ENCODE data around the gene S100P.

DNA sequence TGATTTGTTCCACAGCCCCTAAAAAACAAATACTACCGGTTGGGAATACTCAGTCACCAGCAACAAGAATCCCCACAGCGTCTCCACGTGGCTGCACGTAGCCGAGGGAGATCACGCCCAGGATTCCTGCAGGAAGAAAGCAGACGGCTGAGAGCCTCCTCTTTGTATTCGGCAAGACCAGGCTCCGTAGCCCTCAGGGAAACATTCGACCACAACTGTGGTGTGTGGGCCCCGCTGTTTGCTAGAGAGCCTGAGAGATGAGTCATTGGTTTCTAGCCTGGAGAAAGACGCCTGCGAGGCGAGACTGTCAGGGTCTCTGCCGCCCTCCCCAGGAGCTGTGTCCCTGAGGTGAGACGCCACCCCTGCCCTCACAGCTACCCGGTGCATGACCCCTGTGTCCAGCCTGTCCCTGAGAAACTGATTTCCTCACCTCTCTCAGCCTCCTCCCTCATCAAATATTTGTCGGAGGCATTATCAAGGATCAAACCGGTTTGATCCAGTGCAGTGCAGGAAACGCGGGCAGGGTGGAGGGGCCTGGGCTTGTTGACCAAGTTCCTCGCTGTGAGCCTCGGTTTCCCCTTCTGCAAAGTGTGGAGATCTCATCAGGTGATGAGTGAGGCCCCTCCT, 4.7 kb upstream of the S100P start:
- TF ChIP-seq, protein P1, sequence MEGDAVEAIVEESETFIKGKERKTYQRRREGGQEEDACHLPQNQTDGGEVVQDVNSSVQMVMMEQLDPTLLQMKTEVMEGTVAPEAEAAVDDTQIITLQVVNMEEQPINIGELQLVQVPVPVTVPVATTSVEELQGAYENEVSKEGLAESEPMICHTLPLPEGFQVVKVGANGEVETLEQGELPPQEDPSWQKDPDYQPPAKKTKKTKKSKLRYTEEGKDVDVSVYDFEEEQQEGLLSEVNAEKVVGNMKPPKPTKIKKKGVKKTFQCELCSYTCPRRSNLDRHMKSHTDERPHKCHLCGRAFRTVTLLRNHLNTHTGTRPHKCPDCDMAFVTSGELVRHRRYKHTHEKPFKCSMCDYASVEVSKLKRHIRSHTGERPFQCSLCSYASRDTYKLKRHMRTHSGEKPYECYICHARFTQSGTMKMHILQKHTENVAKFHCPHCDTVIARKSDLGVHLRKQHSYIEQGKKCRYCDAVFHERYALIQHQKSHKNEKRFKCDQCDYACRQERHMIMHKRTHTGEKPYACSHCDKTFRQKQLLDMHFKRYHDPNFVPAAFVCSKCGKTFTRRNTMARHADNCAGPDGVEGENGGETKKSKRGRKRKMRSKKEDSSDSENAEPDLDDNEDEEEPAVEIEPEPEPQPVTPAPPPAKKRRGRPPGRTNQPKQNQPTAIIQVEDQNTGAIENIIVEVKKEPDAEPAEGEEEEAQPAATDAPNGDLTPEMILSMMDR (IDR thresholded peaks at IDR 0.05) = no peak
- TF ChIP-seq EZH2phosphoT487 (IDR thresholded peaks at IDR 0.05) = no peak
- TF ChIP-seq EZH2 (IDR thresholded peaks at IDR 0.05) = no peak

All from neural progenitor cell (in vitro differentiated cells).